ENCODE data around the gene PCDH10.

PCDH10 gene

GRCh38 chr4:133148690-133149363 lies at the start of gene PCDH10:
PCDH10 (plus strand) TSS chr4:133149294; CDS start chr4:133150141, 847 bp downstream.
- H3K4me1 ChIP-seq (ENCODE audit: insufficient read depth, low read length), result peaks cover 54% of the 10 kb centered on the region

GRCh38 chr4:133102043-133102442 lies 47.1 kb upstream of the PCDH10 start:
- H3K4me1 ChIP-seq (ENCODE audit: insufficient read depth, low read length), result no peaks in the 10 kb centered on the region
- no peak overlapping the region for H3K9ac ChIP-seq (ENCODE audit: low read length)
- H3K27me3 ChIP-seq (ENCODE audit: control insufficient read depth in 1 of 2, insufficient read depth in 2 of 2, low read length in 2 of 2), result no peaks in the 10 kb centered on the region
- no peaks in the 10 kb centered on the region for H3K9me3 ChIP-seq (ENCODE audit: low read length)
- no peak overlapping the region for H3K4me3 ChIP-seq (ENCODE audit: low read depth in 1 of 2, low read length in 2 of 2)
- H3K36me3 ChIP-seq (ENCODE audit: insufficient read depth, low read length), result no peaks in the 10 kb centered on the region
- no peak overlapping the region for H3K27ac ChIP-seq (ENCODE audit: low read depth, low read length)

More at GRCh38 chr4:133148690-133149363, at the start of gene PCDH10:
- Histone ChIP-seq H3K4me3 (ENCODE audit: low read depth in 1 of 2, low read length in 2 of 2) (peak within 1 kb of the TSS; percentile 57 to 77), H3K27ac (ENCODE audit: low read depth, low read length) (no peak within 1 kb of the TSS), H3K9me3 (ENCODE audit: low read length) (no peaks in the 10 kb centered on the region), H3K9ac (ENCODE audit: low read length) (peak within 1 kb of the TSS; percentile 24), H3K27me3 (ENCODE audit: control insufficient read depth in 1 of 2, insufficient read depth in 2 of 2, low read length in 2 of 2) (peaks cover 32 to 57% of the 10 kb centered on the region in 2 donors), H3K36me3 (ENCODE audit: insufficient read depth, low read length) (no peaks in the 10 kb centered on the region)

- Histone ChIP-seq H3K36me3 (ENCODE audit: insufficient read depth, low read length) (no peaks in the 10 kb centered on the region), H3K4me3 (ENCODE audit: low read depth in 1 of 2, low read length in 2 of 2) (no peak overlapping the region), H3K27ac (ENCODE audit: low read depth, low read length) (no peak overlapping the region), H3K4me1 (ENCODE audit: insufficient read depth, low read length) (no peaks in the 10 kb centered on the region), H3K9me3 (ENCODE audit: low read length) (no peaks in the 10 kb centered on the region), H3K9ac (ENCODE audit: low read length) (no peak overlapping the region), H3K27me3 (ENCODE audit: control insufficient read depth in 1 of 2, insufficient read depth in 2 of 2, low read length in 2 of 2) (no peaks in the 10 kb centered on the region)
Measured at GRCh38 chr4:133102612-133103409, 46.3 kb upstream of the PCDH10 start.

- no peak overlapping the region for H3K9ac ChIP-seq (ENCODE audit: low read length)
- no peaks in the 10 kb centered on the region for H3K9me3 ChIP-seq (ENCODE audit: low read length)
- H3K27ac ChIP-seq (ENCODE audit: low read depth, low read length), result no peak overlapping the region
Measured at GRCh38 chr4:133112641-133113040, 36.5 kb upstream of the PCDH10 start.

DNA sequence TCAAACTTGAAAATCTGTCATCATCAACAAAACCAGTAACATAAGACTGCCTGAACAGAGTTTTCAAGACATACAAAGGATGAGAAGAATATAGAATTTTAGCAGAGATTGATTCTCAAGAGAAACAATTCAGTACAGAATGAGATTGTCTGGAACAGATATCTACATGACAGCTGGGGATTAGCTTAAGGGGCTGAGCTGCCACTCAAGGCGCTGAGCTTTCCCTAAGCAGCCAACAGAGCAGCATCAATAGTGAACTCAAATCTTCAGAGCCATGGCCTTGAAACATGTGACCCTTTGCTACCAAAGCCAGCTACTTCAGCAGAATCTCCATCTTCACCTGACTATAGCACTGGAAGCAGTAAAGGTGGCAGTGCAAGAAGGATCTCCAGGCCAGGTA lies 24.3 kb upstream of the PCDH10 start:
- no peaks in the 10 kb centered on the region for H3K36me3 ChIP-seq (ENCODE audit: insufficient read depth, low read length)
- H3K4me3 ChIP-seq (ENCODE audit: low read depth in 1 of 2, low read length in 2 of 2), result no peak overlapping the region
- no peaks in the 10 kb centered on the region for H3K4me1 ChIP-seq (ENCODE audit: insufficient read depth, low read length)
- H3K27me3 ChIP-seq (ENCODE audit: control insufficient read depth in 1 of 2, insufficient read depth in 2 of 2, low read length in 2 of 2), result no peaks in the 10 kb centered on the region
- H3K9me3 ChIP-seq (ENCODE audit: low read length), result no peaks in the 10 kb centered on the region
- H3K27ac ChIP-seq (ENCODE audit: low read depth, low read length), result no peak overlapping the region
- no peak overlapping the region for H3K9ac ChIP-seq (ENCODE audit: low read length)

More at GRCh38 chr4:133112641-133113040, 36.5 kb upstream of the PCDH10 start:
- H3K36me3 ChIP-seq (ENCODE audit: insufficient read depth, low read length), result no peaks in the 10 kb centered on the region
- H3K4me1 ChIP-seq (ENCODE audit: insufficient read depth, low read length), result no peaks in the 10 kb centered on the region
- H3K27me3 ChIP-seq (ENCODE audit: control insufficient read depth in 1 of 2, insufficient read depth in 2 of 2, low read length in 2 of 2), result no peaks in the 10 kb centered on the region
- H3K4me3 ChIP-seq (ENCODE audit: low read depth in 1 of 2, low read length in 2 of 2), result no peak overlapping the region

GRCh38 chr4:133127500-133127899 lies 21.6 kb upstream of the PCDH10 start:
- no peaks in the 10 kb centered on the region for H3K9me3 ChIP-seq (ENCODE audit: low read length)
- no peak overlapping the region for H3K27ac ChIP-seq (ENCODE audit: low read depth, low read length)
- no peaks in the 10 kb centered on the region for H3K4me1 ChIP-seq (ENCODE audit: insufficient read depth, low read length)
- no peak overlapping the region for H3K4me3 ChIP-seq (ENCODE audit: low read depth in 1 of 2, low read length in 2 of 2)
- no peak overlapping the region for H3K9ac ChIP-seq (ENCODE audit: low read length)
- H3K36me3 ChIP-seq (ENCODE audit: insufficient read depth, low read length), result no peaks in the 10 kb centered on the region
- no peaks in the 10 kb centered on the region for H3K27me3 ChIP-seq (ENCODE audit: control insufficient read depth in 1 of 2, insufficient read depth in 2 of 2, low read length in 2 of 2)

GRCh38 chr4:133129237-133129636 lies 19.9 kb upstream of the PCDH10 start:
- no peaks in the 10 kb centered on the region for H3K36me3 ChIP-seq (ENCODE audit: insufficient read depth, low read length)
- no peak overlapping the region for H3K4me3 ChIP-seq (ENCODE audit: low read depth in 1 of 2, low read length in 2 of 2)
- H3K9me3 ChIP-seq (ENCODE audit: low read length), result no peaks in the 10 kb centered on the region
- H3K4me1 ChIP-seq (ENCODE audit: insufficient read depth, low read length), result no peaks in the 10 kb centered on the region
- H3K27me3 ChIP-seq (ENCODE audit: control insufficient read depth in 1 of 2, insufficient read depth in 2 of 2, low read length in 2 of 2), result no peaks in the 10 kb centered on the region
- H3K9ac ChIP-seq (ENCODE audit: low read length), result no peak overlapping the region
- no peak overlapping the region for H3K27ac ChIP-seq (ENCODE audit: low read depth, low read length)

DNA sequence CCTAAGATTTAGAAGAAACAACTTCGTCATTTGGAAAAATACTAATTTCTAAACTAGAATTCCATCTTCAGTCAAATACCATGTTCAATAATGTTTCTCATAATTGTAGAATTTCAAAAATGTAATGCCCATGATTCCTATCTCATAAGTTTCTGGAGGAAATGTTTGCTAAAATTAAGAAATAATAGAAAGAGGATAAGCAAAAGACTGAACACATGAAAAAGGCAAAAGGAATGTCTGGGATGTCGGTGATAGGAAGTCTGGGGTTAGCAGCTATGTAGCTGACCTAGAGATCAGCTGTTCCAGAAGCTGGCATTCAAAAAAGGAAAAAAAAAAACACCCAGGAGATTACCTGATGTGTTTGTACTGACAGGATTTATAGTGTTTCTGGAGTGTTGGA lies 18.9 kb upstream of the PCDH10 start:
- Histone ChIP-seq H3K4me1 (ENCODE audit: insufficient read depth, low read length) (no peaks in the 10 kb centered on the region), H3K27ac (ENCODE audit: low read depth, low read length) (no peak overlapping the region), H3K36me3 (ENCODE audit: insufficient read depth, low read length) (no peaks in the 10 kb centered on the region), H3K4me3 (ENCODE audit: low read depth in 1 of 2, low read length in 2 of 2) (no peak overlapping the region), H3K9me3 (ENCODE audit: low read length) (no peaks in the 10 kb centered on the region), H3K9ac (ENCODE audit: low read length) (no peak overlapping the region), H3K27me3 (ENCODE audit: control insufficient read depth in 1 of 2, insufficient read depth in 2 of 2, low read length in 2 of 2) (no peaks in the 10 kb centered on the region)

DNA sequence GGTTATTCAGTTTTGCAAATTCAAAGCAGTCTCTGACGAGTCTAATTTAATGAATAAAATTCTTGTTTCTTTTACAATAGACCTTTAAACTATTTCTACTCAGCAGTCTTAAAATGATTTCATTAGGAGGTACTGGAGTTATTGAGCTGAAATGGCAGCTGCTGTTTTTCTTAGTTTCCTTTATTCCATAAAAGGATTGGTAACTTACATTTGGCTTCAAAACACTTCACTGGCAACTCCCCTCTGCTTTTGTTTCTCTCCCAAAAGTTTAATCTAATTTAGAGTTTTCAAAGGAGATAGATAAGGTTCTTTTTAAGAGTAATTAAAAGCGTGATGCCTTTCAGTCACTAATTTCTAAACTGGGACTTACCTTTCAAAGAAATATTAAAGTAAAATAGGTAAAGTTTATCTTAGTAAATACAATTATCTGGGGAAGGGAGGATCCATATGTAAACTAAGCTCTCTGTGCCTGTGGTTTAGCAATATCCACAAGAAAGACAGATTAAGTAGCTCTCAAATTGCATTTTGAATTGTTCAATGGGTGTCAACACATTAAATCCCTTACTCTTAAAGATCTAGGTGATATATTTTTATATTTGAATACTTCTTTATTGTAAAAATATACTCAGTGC lies 17.1 kb upstream of the PCDH10 start:
- H3K36me3 ChIP-seq (ENCODE audit: insufficient read depth, low read length), result no peaks in the 10 kb centered on the region
- no peaks in the 10 kb centered on the region for H3K4me1 ChIP-seq (ENCODE audit: insufficient read depth, low read length)
- no peak overlapping the region for H3K4me3 ChIP-seq (ENCODE audit: low read depth in 1 of 2, low read length in 2 of 2)
- H3K9ac ChIP-seq (ENCODE audit: low read length), result no peak overlapping the region
- H3K27me3 ChIP-seq (ENCODE audit: control insufficient read depth in 1 of 2, insufficient read depth in 2 of 2, low read length in 2 of 2), result no peaks in the 10 kb centered on the region
- H3K27ac ChIP-seq (ENCODE audit: low read depth, low read length), result no peak overlapping the region
- H3K9me3 ChIP-seq (ENCODE audit: low read length), result no peaks in the 10 kb centered on the region

DNA sequence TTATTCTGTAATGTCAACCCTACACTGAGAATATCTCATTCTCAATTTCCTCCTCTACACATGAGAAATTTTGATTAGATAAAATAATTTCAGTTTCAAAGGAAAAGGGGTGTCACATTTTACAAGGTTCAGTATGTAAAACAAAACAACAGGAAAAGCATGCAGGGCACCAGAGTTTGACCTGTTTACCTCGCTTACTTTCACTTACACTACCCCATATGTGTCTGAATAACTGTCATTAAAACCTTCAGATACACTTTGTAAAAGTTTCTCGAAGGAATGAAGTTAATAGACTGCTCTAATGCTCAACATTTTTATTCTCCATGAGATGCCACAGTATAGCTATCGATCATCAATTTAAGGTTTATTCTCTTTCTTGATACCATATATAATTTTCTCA lies 12.3 kb upstream of the PCDH10 start:
- no peaks in the 10 kb centered on the region for H3K27me3 ChIP-seq (ENCODE audit: control insufficient read depth in 1 of 2, insufficient read depth in 2 of 2, low read length in 2 of 2)
- no peak overlapping the region for H3K9ac ChIP-seq (ENCODE audit: low read length)
- no peaks in the 10 kb centered on the region for H3K36me3 ChIP-seq (ENCODE audit: insufficient read depth, low read length)
- H3K9me3 ChIP-seq (ENCODE audit: low read length), result no peaks in the 10 kb centered on the region
- no peaks in the 10 kb centered on the region for H3K4me1 ChIP-seq (ENCODE audit: insufficient read depth, low read length)
- no peak overlapping the region for H3K27ac ChIP-seq (ENCODE audit: low read depth, low read length)
- no peak overlapping the region for H3K4me3 ChIP-seq (ENCODE audit: low read depth in 1 of 2, low read length in 2 of 2)

DNA sequence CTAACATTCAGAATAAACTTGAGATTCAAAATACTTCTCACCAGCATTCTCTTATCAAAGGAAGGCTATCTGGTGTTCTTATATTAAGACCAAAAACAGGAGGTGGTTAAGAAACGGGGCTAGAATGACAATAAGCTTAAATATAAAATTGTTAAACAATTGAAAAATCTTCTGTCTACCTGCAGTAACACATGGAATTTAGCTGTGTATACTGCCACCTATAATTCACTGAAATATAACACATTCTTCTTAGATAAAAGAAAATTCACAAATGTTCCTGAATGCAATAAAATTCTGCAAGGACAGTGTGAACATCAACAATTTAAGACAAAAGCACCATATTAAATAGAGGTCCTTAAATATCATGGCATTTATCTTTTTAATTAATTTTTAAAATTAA lies 11.5 kb upstream of the PCDH10 start:
- Histone ChIP-seq H3K27ac (ENCODE audit: low read depth, low read length) (no peak overlapping the region), H3K4me1 (ENCODE audit: insufficient read depth, low read length) (no peaks in the 10 kb centered on the region), H3K36me3 (ENCODE audit: insufficient read depth, low read length) (no peaks in the 10 kb centered on the region), H3K4me3 (ENCODE audit: low read depth in 1 of 2, low read length in 2 of 2) (no peak overlapping the region), H3K9me3 (ENCODE audit: low read length) (no peaks in the 10 kb centered on the region), H3K27me3 (ENCODE audit: control insufficient read depth in 1 of 2, insufficient read depth in 2 of 2, low read length in 2 of 2) (no peaks in the 10 kb centered on the region), H3K9ac (ENCODE audit: low read length) (no peak overlapping the region)

Measured in muscle layer of colon (tissue), 2 donors.